HepG2 (cell line): ENCODE data around the gene MYO3A. TPM values are rescaled to one million over a fixed set of nuclear protein-coding genes. Genes with fewer than 3 reads are reported as not detected.

Experiments used
- ATAC-seq: fragments of 200-7000 bp; cut with Tn5 transposase; 3 replicates; pipeline ENCODE4 v1.9.1; 2020; ENCODE audit warnings: mild to moderate bottlenecking, moderate library complexity
- BruUV-seq: library from RNA; stranded (reverse); fragments of 400-500 nt; replicated peaks from 2 replicates; lab custom pipeline; 2021; lab: Mats Ljungman, UMichigan
- CTCF ChIA-PET: fragments of 300-600 bp; formaldehyde crosslinking; extraction: SDS; loops from one replicate; lab custom pipeline; 2021; ENCODE audit warnings: low total read pairs, inconsistent platforms, low intra/inter-chr PET ratio; lab: Yijun Ruan, JAX
- POLR2A ChIA-PET: fragments of 350-600 bp; sonication (Branson Sonifier 250); formaldehyde crosslinking; loops from one replicate; lab custom pipeline; 2020; ENCODE audit warnings: antibody characterized with exemption, inconsistent platforms; lab: Yijun Ruan, JAX
- DNase-seq: peaks from one replicate; pipeline ENCODE4 v3.0.0-alpha.2; 2015; ENCODE audit warnings: low spot score
- FAIRE-seq: peaks from 3 replicates; lab custom pipeline; 2011; peaks lifted over from hg19 to GRCh38; lab: Jason Lieb, UNC
- H2AFZ ChIP-seq: one replicate; pipeline ENCODE4 v1.6.1; 2011; ENCODE audit warnings: low read length, inconsistent platforms
- H3K27ac ChIP-seq: fragments of 300-600 bp; 3 replicates; pipeline ENCODE4 v1.8.0; 2011; ENCODE audit warnings: mixed run types, mild to moderate bottlenecking, mixed read lengths, low read length, inconsistent platforms; ENCODE audit not compliant: insufficient read depth; ENCODE audit errors: extremely low read length
- H3K27me3 ChIP-seq, 2 experiments: fragments of 200-600 bp in 1 of 2; 2 replicates in 1 of 2; 3 replicates in 1 of 2; pipeline versions ENCODE4 v1.6.0 to v1.8.0; 2011; ENCODE audit warnings: low read length in 2 of 2, mild to moderate bottlenecking in 2 of 2, moderate library complexity in 2 of 2, inconsistent platforms in 1 of 2; ENCODE audit not compliant: insufficient read depth in 2 of 2, control insufficient read depth in 1 of 2
- H3K36me3 ChIP-seq, 2 experiments: fragments of 200-600 bp in 1 of 2; replicated peaks in 1 of 2; 2 replicates in 1 of 2; 3 replicates in 1 of 2; pipeline versions ENCODE4 v1.5.1 to v1.8.0; 2011; ENCODE audit warnings: low read length in 2 of 2, inconsistent platforms in 1 of 2; ENCODE audit not compliant: insufficient read depth in 2 of 2, control insufficient read depth in 1 of 2
- H3K4me1 ChIP-seq: 2 replicates; pipeline ENCODE4 v1.5.1; 2012; ENCODE audit warnings: low read length, inconsistent platforms; ENCODE audit not compliant: insufficient read depth
- H3K4me2 ChIP-seq: 2 replicates; pipeline ENCODE4 v1.6.0; 2011; ENCODE audit warnings: low read depth, low read length, inconsistent platforms
- H3K4me3 ChIP-seq, 3 experiments: fragments of 200-600 bp in 1 of 3; sonication (generic), shearing (Covaris generic) in 1 of 3; replicated peaks in 1 of 3; 2 replicates each; pipeline ENCODE4 v1.5.1; 2011 to 2016; ENCODE audit warnings: low read length in 3 of 3, inconsistent platforms in 2 of 3, low read depth in 2 of 3, mild to moderate bottlenecking in 2 of 3, control low read depth in 1 of 3, mixed read lengths in 1 of 3; ENCODE audit not compliant: insufficient read depth in 1 of 3
- H3K79me2 ChIP-seq: one replicate; pipeline ENCODE4 v1.6.1; 2011; ENCODE audit warnings: low read length, inconsistent platforms; ENCODE audit not compliant: insufficient read depth
- H3K9ac ChIP-seq: 2 replicates; pipeline ENCODE4 v1.6.0; 2011; ENCODE audit warnings: mild to moderate bottlenecking, low read depth, low read length, inconsistent platforms; ENCODE audit not compliant: insufficient read depth
- H3K9me3 ChIP-seq: 2 replicates; pipeline ENCODE4 v1.5.1; 2012; ENCODE audit warnings: mild to moderate bottlenecking, low read length
- H4K20me1 ChIP-seq: 2 replicates; pipeline ENCODE4 v1.6.0; 2011; ENCODE audit warnings: inconsistent platforms, mild to moderate bottlenecking, low read length, moderate library complexity; ENCODE audit not compliant: insufficient read depth
- ATRX ChIP-seq: sonication (generic); formaldehyde crosslinking; IDR thresholded peaks from 2 replicates; pipeline ENCODE4 v1.4.0; 2020; ENCODE audit warnings: missing genetic modification reagents, borderline replicate concordance
- JDP2 ChIP-seq: sonication (generic); formaldehyde crosslinking; IDR thresholded peaks from 2 replicates; pipeline ENCODE4 v1.8.1; 2022; ENCODE audit warnings: missing genetic modification reagents, borderline replicate concordance
- REXO4 ChIP-seq: sonication (generic); formaldehyde crosslinking; IDR thresholded peaks from 2 replicates; pipeline ENCODE4 v1.8.0; 2022; ENCODE audit warnings: missing genetic modification reagents, mild to moderate bottlenecking, borderline replicate concordance
- WGBS: methylation state at CpG from one replicate; pipeline ENCODE4 v1.1.6; 2017; ENCODE audit warnings: low lambda C conversion rate; 5-methylcytosine and 5-hydroxymethylcytosine counted together
- in situ Hi-C: cut with HindIII; loops from 2 replicates; pipeline ENCODE4 v1.10.0; 2017; ENCODE audit warnings: low pct_unique_long_range_greater_than_20kb; ENCODE audit not compliant: extremely low pct_ligation_motif_present
- intact Hi-C: fragments of 100-400 bp; cut with micrococcal nuclease; formaldehyde crosslinking; loops from one replicate; pipeline ENCODE4 v1.10.0; 2022; ENCODE audit not compliant: unreplicated experiment
- polyA plus RNA-seq, 8 experiments: library from polyadenylated mRNA; depleted of rRNA in 3 of 8; stranded (reverse) in 7 of 8; unstranded in 1 of 8; fragments of >200 nt; fragmentation: Illumina TruSeq in 4 of 8; extraction: Trizol in 4 of 8; gene quantifications; 2 replicates each; pipeline versions ENCODE4 v1.2.1 to v1.2.3, GENCODE V29; 2011 to 2016; ENCODE audit warnings: low read depth in 4 of 8, missing spikeins in 1 of 8, mixed read lengths in 1 of 8; ENCODE audit not compliant: insufficient read depth in 1 of 8
- total RNA-seq, 5 experiments: library from RNA; depleted of rRNA; stranded (reverse); fragments of >200 nt; fragmentation: Illumina TruSeq; extraction: Trizol; gene quantifications; 2 replicates each; pipeline ENCODE4 v1.2.3, GENCODE V29; 2016; ENCODE audit warnings: low read depth in 1 of 5
- TF ChIP-seq, protein P1 (sequence below): IDR thresholded peaks from 2 replicates; pipeline ENCODE4 v1.6.1; 2016; ENCODE audit warnings: low read depth
- TF ChIP-seq, protein P2 (sequence below): sonication (generic); formaldehyde crosslinking; IDR thresholded peaks from 2 replicates; pipeline ENCODE4 v1.5.0; 2020; ENCODE audit warnings: mild to moderate bottlenecking, missing genetic modification reagents, moderate library complexity
- TF ChIP-seq, protein P3 (sequence below): sonication (generic); formaldehyde crosslinking; IDR thresholded peaks from 2 replicates; pipeline ENCODE4 v1.8.1; 2023; ENCODE audit warnings: mild to moderate bottlenecking, inconsistent platforms, moderate library complexity, missing genetic modification reagents, borderline replicate concordance

Gene MYO3A
- total and polyA plus RNA-seq, 2 of the 13 experiments (the other 11 are each of a cell fraction or from before 2014, with no cell fraction given), result not detected

DNA sequence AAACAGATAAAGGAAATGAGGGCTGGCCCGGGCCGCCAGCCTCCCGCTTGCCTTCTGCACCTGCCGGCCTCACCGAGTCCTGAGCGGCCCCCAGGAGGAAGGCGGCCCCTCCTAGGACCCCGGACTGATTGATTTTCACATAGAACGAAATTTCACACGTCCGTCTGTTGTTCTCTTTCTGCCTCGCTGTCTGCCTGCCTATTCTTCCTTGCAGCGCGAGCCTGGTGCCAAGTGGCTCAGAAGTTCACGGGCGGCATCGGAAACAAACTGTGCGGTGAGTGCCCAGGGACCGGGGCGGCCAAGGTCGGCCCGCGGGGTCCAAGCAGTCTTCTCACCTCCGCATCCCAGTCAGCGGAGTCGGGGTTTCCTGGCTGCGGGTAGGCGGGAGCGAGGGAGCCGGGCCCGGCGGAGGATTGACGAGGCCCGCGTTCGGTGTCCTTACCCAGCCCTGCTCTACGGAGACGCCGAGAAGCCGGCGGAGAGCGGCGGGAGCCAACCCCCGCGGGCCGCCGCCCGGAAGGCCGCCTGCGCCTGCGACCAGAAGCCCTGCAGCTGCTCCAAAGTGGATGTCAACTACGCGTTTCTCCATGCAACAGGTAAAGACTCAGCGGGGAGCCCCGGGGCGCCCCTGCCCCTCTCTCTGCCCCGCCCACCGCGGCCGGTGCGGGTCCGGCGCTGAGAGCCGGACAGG lies 283.5 kb downstream of the MYO3A start:
- Histone ChIP-seq H2AFZ (no peak overlapping the region), H3K4me1 (no peaks in the 10 kb centered on the region), H3K9me3 (no peaks in the 10 kb centered on the region), H3K4me3 (no peak overlapping the region), H3K4me2 (no peak overlapping the region), H3K79me2 (no peaks in the 10 kb centered on the region), H3K9ac (no peak overlapping the region), H3K27ac (no peak overlapping the region), H4K20me1 (no peaks in the 10 kb centered on the region), H3K27me3 (peaks cover 5 to 53% of the 10 kb centered on the region in 2 experiments), H3K36me3 (no peaks in the 10 kb centered on the region)
- POLR2A ChIA-PET, result no interaction called here
- TF ChIP-seq, protein P1, sequence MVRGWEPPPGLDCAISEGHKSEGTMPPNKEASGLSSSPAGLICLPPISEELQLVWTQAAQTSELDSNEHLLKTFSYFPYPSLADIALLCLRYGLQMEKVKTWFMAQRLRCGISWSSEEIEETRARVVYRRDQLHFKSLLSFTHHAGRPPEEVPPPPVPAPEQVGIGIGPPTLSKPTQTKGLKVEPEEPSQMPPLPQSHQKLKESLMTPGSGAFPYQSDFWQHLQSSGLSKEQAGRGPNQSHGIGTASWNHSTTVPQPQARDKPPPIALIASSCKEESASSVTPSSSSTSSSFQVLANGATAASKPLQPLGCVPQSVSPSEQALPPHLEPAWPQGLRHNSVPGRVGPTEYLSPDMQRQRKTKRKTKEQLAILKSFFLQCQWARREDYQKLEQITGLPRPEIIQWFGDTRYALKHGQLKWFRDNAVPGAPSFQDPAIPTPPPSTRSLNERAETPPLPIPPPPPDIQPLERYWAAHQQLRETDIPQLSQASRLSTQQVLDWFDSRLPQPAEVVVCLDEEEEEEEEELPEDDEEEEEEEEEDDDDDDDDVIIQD (CRISPR knock-in tag), result no peak
- TF ChIP-seq REXO4 (CRISPR knock-in tag) (no peak), ATRX (CRISPR knock-in tag) (no peak), JDP2 (CRISPR knock-in tag) (no peak)
- TF ChIP-seq, protein P2, sequence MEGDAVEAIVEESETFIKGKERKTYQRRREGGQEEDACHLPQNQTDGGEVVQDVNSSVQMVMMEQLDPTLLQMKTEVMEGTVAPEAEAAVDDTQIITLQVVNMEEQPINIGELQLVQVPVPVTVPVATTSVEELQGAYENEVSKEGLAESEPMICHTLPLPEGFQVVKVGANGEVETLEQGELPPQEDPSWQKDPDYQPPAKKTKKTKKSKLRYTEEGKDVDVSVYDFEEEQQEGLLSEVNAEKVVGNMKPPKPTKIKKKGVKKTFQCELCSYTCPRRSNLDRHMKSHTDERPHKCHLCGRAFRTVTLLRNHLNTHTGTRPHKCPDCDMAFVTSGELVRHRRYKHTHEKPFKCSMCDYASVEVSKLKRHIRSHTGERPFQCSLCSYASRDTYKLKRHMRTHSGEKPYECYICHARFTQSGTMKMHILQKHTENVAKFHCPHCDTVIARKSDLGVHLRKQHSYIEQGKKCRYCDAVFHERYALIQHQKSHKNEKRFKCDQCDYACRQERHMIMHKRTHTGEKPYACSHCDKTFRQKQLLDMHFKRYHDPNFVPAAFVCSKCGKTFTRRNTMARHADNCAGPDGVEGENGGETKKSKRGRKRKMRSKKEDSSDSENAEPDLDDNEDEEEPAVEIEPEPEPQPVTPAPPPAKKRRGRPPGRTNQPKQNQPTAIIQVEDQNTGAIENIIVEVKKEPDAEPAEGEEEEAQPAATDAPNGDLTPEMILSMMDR (CRISPR knock-in tag), result no peak
- TF ChIP-seq, protein P3, sequence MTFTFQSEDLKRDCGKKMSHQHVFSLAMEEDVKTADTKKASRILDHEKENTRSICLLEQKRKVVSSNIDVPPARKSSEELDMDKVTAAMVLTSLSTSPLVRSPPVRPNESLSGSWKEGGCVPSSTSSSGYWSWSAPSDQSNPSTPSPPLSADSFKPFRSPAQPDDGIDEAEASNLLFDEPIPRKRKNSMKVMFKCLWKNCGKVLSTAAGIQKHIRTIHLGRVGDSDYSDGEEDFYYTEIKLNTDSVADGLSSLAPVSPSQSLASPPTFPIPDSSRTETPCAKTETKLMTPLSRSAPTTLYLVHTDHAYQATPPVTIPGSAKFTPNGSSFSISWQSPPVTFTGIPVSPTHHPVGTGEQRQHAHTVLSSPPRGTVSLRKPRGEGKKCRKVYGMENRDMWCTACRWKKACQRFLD (CRISPR knock-in tag), result no peak
- ATAC-seq, result no peak
- no TSS peak for BruUV-seq
- no peak for DNase-seq
- no peak for FAIRE-seq
- 40% methylated on average over 11 of the region's 64 CpGs for WGBS
- CTCF ChIA-PET, result no interaction called here
- intact Hi-C loops (no loop called here), in situ Hi-C loops (no loop called here)
